CD4-positive, alpha-beta T cell treated with Interleukin-1 beta for 1 hour (primary cell): ENCODE results near the gene RIMBP2.
"Not testable (repeated sequence)": the region's sequence is repeated elsewhere in the genome, so short reads cannot be mapped to it uniquely, and the experiment has no call there.

Experiments
- DNase-seq, 2 donors: peaks; one replicate each; pipeline ENCODE4 v3.0.0-alpha.2; 2020 to 2022

The RIMBP2 gene, protein sequence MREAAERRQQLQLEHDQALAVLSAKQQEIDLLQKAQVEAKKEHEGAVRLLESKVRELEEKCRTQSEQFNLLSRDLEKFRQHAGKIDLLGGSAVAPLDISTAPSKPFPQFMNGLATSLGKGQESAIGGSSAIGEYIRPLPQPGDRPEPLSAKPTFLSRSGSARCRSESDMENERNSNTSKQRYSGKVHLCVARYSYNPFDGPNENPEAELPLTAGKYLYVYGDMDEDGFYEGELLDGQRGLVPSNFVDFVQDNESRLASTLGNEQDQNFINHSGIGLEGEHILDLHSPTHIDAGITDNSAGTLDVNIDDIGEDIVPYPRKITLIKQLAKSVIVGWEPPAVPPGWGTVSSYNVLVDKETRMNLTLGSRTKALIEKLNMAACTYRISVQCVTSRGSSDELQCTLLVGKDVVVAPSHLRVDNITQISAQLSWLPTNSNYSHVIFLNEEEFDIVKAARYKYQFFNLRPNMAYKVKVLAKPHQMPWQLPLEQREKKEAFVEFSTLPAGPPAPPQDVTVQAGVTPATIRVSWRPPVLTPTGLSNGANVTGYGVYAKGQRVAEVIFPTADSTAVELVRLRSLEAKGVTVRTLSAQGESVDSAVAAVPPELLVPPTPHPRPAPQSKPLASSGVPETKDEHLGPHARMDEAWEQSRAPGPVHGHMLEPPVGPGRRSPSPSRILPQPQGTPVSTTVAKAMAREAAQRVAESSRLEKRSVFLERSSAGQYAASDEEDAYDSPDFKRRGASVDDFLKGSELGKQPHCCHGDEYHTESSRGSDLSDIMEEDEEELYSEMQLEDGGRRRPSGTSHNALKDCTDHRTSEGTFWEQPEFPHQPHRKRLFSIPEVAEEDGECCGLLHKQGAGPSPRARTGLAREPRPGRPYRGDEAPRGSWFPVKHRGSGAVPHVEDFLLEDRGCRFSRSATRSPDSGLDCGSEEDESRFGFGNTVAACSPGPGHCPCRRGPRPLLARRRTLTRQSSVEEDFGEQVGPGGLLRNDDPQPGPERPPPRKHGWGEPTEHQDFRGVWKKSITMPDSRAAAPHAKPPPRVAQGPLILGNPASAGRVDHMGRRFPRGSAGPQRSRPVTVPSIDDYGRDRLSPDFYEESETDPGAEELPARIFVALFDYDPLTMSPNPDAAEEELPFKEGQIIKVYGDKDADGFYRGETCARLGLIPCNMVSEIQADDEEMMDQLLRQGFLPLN (N-terminal part only)

DNA sequence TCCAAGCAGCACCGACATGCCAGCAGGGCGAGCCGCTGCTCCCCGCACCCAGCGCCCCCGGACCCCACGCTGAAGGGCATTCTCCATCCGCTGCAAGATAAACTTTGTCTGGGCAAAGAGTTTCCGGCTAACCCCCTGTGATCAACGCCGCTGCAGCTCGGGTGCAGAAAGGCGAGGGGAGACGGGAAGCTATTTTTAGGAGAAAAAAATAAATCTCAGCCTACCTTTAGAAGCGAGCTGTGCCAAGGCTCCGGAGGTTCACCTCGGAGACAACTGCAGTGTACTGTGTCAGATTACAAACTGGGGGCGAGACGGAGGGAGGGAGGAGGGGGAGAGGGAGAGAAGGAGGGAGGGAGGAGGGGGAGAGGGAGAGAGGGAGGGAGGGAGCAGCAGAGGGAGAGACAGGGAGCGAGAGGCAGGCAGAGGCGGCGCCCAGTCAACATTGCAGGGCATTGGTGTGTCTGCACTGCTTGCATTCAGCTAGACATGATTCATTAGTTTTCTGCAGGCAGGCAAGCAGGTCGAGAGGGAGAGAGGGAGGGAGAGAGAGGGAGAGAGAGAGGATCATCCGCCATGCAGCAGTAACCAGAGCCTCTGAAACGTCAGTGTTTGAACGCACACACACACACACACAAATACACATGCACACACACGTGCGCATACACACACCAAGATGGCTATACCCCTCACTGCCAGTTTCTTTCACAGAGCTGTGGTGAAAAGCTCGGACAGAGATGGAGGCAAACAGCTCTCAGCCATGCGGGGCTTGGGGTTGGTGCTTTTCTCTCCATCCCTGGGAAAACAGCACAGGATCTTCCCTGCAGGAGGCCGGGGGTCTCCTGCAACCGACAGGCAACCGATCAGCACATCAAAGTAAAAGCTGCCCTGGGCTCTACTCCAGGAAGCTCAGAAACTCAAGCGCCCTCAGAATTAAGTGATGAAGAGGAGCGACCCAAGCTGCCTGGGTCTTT, at the start of gene RIMBP2:
TSS of gene RIMBP2 (minus strand) at position 302 of the 971 bp plus-strand sequence. CDS start 237,286 bp downstream, outside the sequence.
- DNase-seq: no peak

DNA sequence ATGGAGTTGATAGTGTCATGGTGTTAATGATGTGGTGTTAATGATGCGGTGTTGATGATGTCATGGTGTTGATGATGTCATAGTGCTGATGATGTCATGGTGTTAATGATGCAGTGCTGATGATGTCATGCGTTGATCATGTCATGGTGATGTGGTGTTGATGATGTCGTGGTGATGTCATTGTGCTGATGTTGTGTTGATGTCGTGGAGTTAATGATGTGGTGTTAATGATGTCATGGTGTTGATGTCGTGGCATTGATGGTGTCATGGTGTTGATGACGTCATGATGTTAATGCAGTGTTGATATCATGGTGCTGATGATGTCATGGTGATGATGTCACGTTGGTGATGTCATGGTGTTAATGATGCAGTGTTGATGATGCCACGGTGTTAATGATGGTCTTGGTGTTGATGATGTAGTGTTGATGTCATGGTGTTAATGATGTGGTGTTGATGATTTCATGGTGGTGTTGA, 49.1 kb upstream of the RIMBP2 start:
- DNase-seq: no peak

DNA sequence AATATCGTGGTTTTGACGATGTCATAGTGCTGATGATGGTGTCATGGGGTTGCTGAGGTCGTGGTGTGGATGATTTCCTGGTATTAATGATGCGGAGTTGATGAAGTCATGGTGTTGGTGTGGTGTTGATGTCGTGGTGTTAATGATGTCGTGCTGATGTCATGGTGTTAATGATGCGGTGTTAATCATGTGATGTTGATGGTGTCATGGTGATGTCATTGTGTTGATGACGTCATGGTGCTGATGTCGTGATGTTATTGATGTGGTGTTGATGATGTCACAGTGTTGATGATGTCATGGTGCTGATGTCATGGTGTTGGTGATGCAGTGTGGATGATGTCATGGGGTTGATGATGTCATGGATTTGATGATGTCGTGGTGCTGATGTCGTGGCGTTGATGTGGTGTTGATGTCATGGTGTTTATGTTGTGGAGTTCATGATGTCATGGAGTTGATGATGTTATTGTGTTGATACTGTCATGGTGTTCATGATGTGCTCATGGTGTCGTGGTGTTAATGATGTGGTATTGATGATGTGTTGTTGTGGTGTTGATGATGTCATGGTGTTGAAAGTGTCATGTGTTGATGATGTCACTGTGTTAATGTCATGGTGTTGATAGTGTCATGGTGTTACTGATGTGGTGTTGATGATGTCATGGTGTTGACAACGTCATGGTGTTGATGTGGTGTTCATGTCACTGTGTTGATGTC, 48.5 kb upstream of the RIMBP2 start:
- DNase-seq: no peak

DNA sequence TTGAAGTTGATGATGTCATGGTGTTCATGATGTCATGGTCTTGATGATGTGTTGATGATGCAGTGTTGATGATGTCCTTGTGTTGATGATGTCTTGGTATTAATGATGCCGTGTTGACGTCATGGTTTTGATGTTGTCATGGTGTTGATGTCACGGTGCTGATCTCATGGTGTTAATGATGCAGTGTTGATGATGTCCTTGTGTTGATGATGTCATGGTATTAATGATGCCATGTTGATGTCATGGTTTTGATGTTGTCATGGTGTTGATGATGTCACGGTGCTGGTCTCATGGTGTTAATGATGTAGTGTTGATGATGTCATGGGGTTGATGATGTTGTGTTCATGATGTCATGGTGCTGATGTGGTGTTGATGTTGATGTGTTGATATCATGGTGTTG, 48.0 kb upstream of the RIMBP2 start:
- DNase-seq: no peak

DNA sequence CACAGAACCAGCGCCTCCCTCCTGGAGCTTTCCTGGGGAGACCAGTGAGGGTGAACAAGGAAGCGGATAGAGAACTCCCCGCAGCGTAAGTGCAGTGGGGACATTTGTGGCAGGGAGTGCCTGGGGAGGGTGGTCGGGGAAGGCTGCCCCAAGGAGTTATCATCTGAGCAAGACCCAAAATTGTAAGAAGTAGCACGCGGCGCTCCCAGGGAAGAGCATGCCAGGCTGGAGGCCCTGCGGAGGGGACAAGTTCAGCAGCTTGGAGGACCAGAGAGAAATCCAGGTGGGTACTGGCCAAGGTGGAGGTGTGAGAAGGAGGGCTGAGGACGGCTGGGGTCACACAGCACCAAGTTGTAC, 46.2 kb upstream of the RIMBP2 start:
- DNase-seq: no peak

DNA sequence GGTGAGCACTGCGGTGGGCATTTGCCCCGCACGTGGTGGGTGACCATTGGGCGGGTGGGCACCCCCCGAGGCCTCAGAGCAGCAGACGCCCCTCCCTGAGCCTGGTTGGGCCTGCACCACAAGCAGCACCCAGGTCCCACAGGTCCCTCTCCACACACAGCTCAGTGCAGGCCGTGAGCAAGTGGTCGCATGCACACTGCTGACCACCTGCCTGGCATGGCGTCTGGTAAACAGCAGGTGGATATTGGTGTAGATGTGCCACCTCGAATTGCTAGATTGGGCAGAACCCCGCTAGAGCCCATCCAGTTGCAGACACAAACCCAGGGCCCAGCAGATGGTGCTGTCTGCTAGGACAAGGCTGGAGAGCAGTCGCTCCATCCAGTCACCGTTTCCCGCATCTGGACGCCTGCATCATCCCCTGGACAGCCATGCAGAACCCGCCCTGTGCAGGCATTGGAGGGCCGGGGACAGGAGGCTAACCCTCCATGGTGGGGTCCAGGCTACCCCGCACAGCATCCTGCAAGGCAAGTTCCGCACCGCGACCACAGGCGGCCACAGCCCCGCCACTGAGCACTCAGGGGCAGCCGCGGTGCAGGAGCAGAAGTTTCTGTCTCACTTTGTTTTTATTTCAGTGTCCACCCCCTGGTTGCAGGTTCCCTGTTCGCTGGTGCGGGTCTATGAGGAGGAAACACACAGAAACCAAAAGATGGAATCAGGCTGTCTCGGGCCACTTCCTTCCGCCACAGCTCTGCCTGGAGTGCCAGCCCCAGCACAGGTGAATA, 45.6 kb upstream of the RIMBP2 start:
- peak; percentile 35 to 64 for DNase-seq

DNA sequence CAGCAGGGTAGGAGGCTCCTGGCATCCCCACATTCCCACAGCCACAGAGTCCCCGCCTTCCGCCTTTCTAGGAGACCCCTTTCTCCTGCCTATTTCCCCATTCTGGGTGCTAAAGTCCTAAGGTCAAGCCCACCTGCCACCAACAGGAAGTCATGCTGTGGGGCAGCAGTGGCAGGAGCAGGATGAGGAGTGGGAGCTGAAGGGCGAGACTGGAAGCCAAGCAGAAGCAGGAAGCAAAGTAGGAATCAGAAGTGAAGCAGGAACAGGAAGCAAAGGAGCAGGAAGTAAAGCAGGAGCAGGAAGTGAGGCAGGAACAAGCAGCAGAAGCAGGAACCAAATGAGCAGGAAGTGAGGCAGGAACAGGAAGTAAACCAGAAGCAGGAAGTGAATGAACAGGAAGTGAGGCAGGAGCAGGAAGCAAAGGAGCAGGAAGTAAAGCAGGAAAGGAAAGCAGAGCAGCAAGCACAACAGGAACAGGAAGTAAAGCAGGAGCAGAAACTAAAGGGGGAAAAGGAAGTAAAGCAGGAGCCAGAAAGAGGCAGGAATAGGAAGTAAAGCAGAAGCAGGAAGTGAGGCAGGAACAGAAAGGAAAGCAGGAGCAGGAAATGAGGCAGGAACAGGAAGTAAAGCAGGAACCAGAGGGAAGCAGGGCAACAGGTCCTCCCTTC, 38.3 kb upstream of the RIMBP2 start:
- no peak for DNase-seq

DNA sequence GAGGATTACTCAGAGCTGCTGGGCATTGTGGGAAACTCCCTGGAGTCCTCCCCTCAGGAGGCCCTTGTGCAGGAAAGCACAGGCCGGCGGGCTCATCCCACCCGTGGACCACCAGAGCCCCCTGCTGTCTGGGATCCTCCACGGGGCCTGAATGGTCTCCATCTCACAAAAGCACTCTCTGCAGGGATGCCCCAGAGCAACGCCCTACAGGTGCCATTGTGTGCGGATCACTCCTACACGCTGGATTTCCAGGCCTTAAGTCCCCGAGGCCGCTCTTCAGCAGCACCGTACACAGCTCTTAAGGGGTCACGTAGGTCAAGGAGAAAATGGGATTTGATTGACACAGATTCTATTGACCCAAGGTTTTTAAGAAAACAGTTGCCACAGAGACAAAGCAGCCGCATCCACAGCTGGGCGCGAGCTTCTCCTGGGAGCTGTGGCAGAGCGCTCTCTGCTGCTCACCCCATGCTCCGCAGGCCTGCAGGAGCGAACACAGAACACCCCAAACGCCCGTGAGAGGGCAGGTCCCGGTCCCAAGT, 36.7 kb upstream of the RIMBP2 start:
- DNase-seq: no peak

DNA sequence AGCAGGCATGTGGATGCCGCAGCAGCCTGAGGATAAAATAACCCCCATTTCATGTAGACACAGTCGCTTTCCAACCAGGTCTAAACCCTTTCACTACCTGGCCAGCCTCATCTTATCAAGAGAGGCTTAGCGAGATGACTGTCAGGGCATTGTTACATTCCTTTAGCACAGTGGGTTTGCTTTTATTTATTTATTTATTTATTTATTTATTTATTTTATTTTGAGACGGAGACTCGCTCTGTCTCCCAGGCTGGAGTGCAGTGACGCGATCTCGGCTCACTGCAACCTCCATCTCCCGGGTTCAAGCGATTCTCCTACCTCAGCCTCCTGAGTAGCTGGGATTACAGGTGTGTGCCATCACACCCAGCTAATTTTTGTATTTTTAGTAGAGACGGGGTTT, 35.9 kb upstream of the RIMBP2 start:
- not testable (repeated sequence) for DNase-seq

DNA sequence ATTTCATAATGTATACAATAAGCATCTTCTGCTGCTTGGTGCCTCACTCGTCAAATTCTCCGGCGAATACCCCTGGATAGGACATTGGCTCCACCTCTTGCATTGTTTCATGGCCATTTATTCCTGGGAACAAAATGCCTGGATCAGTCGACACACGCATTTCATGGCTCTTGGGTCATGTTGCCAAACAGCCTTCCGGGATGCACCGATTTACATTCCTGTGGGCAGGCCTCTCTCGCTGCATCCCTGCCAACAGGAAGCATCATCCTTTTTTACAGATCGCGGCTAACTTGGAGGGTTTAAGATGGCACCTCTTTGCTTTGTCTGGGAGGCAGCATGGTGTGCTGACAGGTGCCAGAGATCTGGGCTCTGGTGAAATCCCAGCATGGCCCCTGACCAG, 32.7 kb upstream of the RIMBP2 start:
- no peak for DNase-seq

DNA sequence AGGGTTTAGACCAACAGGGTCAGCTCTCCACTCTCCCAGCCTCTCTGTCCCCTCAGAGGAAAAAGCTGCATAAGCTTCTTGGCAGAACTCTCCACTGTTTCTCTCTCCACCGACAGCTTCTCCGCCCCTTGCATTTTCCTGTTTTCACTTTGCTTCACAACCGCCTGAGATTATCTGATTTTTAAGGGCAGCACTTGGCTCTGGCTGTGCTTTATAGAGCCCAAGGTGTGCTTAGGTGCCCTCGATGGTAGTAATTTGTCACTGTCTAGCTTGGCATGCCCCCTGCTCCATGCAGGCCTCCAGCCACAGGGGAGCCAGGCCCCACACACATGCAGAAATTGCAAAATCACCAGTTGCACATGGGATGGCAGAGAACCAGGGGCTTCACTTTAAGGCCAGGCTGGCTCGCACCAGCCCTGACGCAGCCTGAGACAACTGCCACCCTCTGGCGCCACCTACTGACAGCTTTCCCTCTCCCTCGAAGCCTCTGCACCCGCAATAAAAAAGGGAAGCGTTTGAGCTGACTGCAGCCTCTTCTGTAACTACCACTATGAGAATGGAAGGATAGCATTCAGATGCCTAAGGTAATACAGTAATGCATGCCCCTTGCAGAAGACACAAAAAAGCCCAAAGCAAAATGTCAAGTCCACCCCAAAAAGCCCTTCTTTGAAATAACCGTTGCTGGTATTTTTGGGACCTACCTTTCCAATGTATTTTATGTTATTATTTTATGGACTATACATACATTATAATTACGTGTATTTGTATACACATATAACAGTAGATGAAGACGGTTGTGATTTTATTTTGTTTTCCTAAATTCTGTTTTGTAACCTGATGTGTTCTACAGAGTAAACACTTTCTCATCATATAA, 32.0 kb upstream of the RIMBP2 start:
- DNase-seq: peak; percentile 39 to 55

DNA sequence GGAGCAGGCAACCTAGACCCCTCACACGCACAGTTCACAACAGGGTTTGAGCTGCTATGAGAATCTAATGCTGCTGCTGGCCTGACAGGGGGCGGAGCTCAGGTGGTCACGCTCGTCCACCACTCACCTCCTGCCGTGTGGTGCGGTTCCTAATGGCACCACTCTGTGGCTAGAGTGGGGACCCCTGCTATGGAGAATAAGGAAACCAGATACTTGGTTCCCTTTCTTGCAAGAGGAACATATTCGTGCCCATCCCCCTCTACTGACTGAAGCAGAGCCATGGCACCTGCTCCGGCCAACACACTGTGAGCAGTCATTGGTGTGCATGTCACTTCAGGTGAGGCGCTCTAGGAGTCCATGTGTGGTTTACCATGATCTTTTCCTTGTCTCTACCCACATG, 30.4 kb upstream of the RIMBP2 start:
- DNase-seq: no peak

DNA sequence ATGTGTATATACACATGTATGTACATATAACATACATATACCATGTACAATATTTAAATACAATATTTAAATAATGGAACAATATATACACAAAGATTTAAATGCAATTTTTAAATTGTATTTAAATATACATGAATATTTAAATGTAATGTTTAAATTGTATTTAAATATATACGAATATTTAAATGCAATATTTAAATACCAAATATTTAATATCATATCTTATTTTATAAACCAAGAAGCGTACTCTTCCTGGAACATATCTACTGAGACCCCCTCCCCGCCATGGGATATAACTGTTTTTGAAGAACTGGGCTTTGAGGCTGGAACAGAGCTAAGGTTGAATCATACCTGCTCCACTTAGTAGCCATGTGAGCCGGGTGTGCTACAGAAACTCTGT, 29.8 kb upstream of the RIMBP2 start:
- DNase-seq: no peak

DNA sequence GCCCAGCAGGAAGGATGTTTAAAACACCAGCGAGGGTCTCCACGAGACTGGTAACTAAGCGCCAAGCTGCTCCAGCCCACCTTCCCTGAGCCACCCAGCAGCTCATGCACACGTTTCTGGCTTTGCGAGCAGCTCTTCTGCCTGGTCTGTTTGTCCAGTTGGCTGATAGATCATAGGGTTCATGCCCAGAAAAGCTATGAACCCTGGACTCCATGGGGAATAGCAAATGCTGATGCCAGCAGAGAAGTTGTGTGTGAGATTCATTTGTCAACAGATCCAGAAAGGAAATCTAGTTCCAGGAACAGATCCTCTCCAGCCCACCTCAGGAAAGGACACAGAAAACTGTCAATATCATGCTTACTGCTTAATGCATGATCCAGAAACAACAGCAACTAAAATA, 28.2 kb upstream of the RIMBP2 start:
- no peak for DNase-seq

DNA sequence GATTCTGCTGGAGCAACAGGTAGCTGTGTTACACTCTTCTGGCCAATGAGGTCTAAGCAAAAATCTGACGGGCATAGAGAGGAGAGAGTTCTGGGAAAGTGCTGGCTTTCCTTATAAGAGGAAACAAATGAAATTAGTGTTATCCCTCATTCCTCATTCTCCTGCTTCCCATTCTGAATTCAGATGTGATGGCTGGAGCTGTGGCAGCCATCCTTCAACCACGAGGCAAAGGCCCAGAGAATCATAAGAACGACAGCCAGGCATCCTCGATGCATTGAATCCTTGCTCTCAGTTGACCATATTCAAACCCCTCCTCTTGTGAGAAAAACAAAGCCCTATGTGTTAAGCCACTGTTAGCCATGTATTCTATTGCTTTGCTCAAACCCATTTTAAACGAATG, 27.5 kb upstream of the RIMBP2 start:
- DNase-seq: no peak

DNA sequence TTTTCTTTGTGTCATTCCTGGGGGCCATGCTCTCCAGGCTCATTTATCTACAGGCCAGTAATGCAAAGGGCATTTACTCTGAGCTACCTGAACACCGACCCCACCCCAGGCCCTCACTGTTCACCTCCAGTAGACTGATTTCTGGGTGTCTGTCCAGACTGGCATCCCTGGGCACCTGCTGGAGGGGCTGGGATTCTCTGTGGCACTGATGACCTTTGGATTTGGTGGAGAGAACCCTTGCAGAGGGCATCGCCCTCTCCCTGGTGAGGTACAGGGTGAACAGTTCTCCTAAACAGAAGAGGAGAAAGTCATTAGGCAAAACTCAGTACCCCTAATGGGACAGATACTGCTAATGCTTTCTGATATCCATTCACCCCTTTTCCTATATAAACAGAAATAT, 27.1 kb upstream of the RIMBP2 start:
- no peak for DNase-seq

DNA sequence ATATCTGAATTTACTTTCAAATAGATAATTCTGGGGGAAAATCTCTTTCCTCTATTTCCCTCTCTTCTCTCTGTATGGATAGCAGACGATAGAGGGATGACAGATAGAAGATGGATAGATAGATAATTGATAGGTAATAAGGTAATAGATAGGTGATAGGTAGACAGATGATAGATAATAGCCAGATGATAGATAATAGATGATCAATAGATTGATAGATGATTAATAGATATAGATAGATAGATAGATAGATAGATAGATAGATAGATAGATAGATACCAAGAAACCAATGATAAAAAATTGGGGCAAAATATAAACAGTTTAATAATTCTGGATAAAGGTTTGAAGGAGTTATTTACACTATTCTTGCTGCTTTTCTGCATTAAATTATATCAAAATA, 26.6 kb upstream of the RIMBP2 start:
- DNase-seq: no peak

DNA sequence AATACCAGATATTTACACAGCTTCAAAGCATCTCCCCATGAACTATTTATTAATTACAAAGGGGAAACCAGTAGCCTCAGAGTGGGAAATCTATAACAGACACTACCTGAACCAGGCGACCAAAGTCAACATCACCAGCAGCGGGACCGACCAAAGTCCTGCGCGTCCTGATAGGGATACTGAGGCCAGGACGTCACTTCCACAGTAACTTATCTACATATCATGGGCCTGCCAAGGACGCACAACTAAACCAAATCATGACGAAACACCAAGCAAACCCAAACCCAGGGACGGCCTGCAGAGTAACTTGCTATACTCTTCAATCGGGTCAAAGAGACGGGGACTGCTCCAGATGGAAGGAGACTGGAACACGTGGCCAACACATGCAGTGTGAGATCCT, 26.0 kb upstream of the RIMBP2 start:
- no peak for DNase-seq

DNA sequence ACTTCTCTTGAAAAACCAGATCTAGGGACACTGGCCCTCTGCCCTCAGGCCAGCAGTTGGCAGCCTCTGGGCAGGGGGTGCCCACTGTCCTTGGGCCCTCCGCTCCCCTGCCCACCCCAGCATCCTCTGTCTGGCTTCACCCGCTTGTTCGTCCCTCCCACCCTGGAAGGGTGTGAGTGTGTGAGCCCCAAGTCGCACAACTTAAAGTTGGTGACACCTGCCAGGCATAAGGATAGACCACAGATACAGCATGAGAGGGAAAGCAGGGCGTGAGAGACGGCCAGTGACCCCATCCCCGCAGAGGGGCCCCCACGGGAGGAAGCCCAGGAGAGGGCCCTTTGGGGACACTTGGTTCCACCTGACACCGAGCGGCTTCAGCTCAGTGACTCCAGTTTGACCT, 23.5 kb upstream of the RIMBP2 start:
- DNase-seq: no peak
